ENCODE measurements around the gene IPP.

Gene IPP

DNA sequence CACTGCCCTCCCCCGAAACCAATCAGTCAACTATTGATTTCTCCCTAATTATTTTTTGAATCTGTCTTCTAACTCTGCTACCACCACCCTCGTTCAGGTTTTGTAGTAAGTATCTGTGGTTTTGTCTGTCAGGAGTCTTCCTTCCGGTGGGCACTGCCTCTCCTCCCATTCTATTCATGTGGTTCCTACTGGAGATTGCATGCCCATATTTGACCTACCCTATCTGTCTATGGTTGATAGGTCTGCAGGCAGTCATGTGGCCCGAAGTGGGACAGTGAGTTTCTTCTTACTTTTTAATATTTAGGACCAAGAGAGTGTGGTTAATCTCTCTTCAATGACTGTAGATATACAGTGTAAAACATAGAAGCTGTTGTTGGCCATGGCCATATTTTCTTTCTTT is 35.1 kb upstream of the IPP start:
- Histone ChIP-seq H3K4me3 (no peak overlapping the region), H3K27ac (no peak overlapping the region)
- DNase-seq (ENCODE audit: low spot score), result no peak
- TF ChIP-seq, protein P1, sequence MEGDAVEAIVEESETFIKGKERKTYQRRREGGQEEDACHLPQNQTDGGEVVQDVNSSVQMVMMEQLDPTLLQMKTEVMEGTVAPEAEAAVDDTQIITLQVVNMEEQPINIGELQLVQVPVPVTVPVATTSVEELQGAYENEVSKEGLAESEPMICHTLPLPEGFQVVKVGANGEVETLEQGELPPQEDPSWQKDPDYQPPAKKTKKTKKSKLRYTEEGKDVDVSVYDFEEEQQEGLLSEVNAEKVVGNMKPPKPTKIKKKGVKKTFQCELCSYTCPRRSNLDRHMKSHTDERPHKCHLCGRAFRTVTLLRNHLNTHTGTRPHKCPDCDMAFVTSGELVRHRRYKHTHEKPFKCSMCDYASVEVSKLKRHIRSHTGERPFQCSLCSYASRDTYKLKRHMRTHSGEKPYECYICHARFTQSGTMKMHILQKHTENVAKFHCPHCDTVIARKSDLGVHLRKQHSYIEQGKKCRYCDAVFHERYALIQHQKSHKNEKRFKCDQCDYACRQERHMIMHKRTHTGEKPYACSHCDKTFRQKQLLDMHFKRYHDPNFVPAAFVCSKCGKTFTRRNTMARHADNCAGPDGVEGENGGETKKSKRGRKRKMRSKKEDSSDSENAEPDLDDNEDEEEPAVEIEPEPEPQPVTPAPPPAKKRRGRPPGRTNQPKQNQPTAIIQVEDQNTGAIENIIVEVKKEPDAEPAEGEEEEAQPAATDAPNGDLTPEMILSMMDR (IDR thresholded peaks at IDR 0.05), result no peak

DNA sequence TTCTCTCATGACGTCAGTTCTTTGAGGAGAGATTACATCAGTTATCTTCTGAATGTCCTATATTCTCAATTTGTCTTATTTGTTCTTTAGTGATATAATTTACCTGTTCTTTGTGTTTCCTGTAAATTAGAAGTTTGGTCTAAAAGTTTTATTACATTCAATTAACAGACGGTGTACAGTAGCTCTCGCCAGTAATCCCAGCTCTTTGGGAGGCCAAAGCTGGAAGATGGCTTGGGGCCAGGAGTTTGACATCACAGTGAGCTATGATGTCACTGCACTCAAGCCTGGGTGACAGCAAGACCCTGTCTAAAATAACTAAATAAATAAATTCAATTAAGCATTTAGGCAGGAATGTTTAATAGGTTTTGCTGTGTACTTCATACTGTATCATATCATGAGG is 25.3 kb upstream of the IPP start:
- Histone ChIP-seq H3K27ac (no peak overlapping the region), H3K4me3 (no peak overlapping the region)
- no peak for DNase-seq (ENCODE audit: low spot score)
- TF ChIP-seq, protein P1 (IDR thresholded peaks at IDR 0.05), result no peak

DNA sequence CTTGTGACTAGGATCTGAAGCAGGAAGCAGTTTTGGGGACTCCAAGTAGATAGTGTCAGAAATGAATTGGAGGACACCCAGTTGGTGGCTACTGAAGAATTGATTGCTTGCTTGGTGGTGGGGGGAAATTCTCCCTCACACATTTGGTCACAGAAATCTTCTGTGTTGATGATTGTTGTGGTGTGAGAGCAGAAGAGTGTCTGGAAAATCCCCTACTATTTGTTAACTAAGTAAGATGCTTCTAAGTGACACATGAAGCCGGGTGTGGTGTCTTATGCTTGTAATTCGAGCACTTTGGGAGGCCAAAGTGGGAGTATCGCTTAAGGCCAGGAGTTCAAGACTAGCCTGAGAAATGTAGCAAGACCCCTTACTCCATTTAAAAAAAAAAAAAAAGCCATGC is 22.5 kb upstream of the IPP start:
- TF ChIP-seq, protein P1 (IDR thresholded peaks at IDR 0.05), result no peak
- Histone ChIP-seq H3K4me3 (no peak overlapping the region), H3K27ac (no peak overlapping the region)
- no peak for DNase-seq (ENCODE audit: low spot score)

DNA sequence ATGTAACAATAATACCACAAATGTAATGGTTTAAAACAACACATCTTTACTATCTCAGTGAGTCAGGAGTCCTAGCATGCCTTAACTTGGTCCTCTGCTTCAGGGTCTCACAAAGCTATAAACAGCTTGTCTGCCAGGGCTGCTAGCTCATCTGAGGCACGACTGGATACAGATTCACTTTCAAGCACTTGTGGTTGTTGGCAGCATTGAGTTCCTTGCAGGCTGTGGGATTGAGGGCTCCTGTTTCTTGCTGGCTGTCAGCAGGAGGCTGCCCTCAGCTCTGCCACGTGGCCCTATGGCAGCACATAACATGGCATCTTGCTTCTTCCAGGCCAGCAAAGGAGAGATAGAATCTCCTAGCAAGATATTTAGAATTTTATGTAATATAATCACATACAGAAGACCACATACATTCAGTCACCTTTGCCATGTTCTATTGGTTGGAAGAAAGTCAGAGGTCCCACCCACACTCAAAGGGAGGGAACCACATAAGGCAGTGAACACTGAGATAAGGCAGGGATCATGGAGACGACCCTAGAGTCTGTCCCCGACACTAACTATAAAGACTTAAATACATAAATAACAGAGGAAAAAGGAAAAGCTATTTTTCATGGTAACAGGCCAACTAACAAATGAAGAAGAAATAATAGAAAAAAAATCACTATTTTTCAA is 18.9 kb upstream of the IPP start:
- H3K27ac ChIP-seq, result no peak overlapping the region
- H3K4me3 ChIP-seq, result no peak overlapping the region
- no peak for DNase-seq (ENCODE audit: low spot score)
- TF ChIP-seq, protein P1 (IDR thresholded peaks at IDR 0.05), result no peak

DNA sequence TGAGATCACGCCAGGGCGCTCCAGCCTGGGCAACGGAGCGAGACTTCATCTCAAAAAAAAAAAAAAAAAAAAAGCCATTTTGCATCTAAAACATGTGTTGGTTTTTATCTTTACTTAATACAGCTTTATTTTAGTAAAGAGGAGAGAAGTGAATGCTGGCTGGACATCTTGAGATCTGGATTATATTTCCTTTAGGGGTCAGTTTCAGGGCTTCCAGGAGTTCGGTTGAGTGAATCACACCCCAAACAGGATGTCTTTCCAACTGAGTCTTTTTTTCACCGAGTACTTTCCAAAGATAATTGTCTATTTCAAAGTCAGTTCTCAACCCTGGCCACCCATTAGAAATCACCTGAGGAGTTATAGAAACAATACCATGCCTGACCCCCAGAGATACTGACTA is 16.6 kb upstream of the IPP start:
- no peak for DNase-seq (ENCODE audit: low spot score)
- Histone ChIP-seq H3K27ac (no peak overlapping the region), H3K4me3 (no peak overlapping the region)
- TF ChIP-seq, protein P1 (IDR thresholded peaks at IDR 0.05), result no peak

DNA sequence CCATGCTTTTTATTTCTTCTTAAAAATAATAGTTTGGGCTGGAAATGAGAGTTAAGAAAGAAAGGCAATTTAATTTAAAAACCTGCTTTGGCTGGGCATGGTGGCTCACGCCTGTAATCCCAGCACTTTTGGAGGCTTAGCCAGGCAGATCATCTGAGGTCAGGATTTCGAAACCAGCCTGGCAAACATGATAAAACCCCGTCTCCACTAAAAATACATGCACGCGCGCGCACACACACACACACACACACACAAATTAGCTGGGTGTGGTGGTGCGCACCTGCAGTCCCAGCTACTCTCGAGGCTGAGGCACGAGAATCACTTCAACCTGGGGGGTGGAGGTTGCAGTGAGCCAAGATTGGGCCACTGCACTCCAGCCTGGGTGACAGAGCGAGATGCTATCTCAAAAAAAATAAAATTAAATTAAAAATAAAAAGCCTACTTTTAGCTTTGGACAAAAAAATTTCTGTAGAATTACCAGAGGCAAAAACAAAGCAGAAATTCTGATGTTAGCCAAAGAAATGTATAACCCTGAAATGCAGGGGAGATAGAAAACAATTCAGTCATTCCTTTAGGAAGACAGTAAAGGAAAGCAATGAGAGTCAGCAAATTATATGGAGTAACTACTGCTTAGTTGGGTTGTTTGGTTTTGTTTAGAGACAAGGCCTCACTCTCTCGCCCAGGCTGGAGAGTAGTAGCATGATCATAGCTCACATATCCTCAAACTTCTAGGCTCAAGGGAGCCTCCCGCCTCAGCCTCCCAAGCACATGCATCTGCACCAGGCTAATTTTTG is 15.7 kb upstream of the IPP start:
- no peak overlapping the region for H3K27ac ChIP-seq
- no peak for DNase-seq (ENCODE audit: low spot score)
- no peak overlapping the region for H3K4me3 ChIP-seq
- TF ChIP-seq, protein P1 (IDR thresholded peaks at IDR 0.05), result no peak

DNA sequence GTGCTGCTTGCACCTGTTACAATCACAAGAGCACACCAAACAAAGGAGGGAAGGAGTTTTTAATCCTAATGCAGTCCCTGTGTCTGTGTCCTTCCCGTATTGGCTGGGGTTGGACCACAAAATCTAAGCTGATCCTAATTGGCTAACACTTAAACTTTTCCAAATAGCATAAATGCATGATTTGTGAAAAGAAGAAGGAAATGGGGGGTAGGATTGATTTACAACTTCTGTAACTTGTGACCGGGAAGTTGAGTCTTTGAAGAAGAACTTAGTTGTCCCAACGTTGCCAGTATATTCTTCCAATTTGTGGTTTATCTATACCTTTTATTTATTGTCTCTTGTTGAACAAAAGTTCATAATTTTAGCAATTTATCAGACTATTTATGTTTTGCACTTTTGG is 11.8 kb upstream of the IPP start:
- no peak overlapping the region for H3K27ac ChIP-seq
- TF ChIP-seq, protein P1 (IDR thresholded peaks at IDR 0.05), result no peak

More for the DNA sequence above, 11.8 kb upstream of the IPP start:
- no peak for DNase-seq (ENCODE audit: low spot score)
- H3K4me3 ChIP-seq, result no peak overlapping the region
